HepG2 (cell line): ENCODE measurements around the gene WDR7. TPM values are rescaled to one million over a fixed set of nuclear protein-coding genes. Genes with fewer than 3 reads are reported as not detected.

Source experiments
- ATF4 ChIP-seq, 2 experiments: fragments of 450-650 bp in 1 of 2; sonication (generic) in 1 of 2; formaldehyde crosslinking; IDR thresholded peaks; 2 replicates each; pipeline versions ENCODE4 v1.5.0 to v1.8.0; 2020 to 2022; ENCODE audit warnings: mild to moderate bottlenecking in 1 of 2, missing genetic modification reagents in 1 of 2
- JDP2 ChIP-seq: sonication (generic); formaldehyde crosslinking; IDR thresholded peaks from 2 replicates; pipeline ENCODE4 v1.8.1; 2022; ENCODE audit warnings: missing genetic modification reagents, borderline replicate concordance
- MAX ChIP-seq: IDR thresholded peaks from 2 replicates; pipeline ENCODE4 v1.6.1; 2012; ENCODE audit warnings: inconsistent platforms
- MIER2 ChIP-seq: IDR thresholded peaks from 2 replicates; pipeline ENCODE4 v1.6.1; 2016; ENCODE audit warnings: missing biosample characterization, missing genetic modification reagents
- MTA3 ChIP-seq: sonication (generic); formaldehyde crosslinking; IDR thresholded peaks from 2 replicates; pipeline ENCODE4 v1.4.0; 2020; ENCODE audit warnings: missing genetic modification reagents
- MTF1 ChIP-seq: sonication (generic); formaldehyde crosslinking; IDR thresholded peaks from 2 replicates; pipeline ENCODE4 v1.5.0; 2020; ENCODE audit warnings: missing genetic modification reagents
- PRDM15 ChIP-seq: sonication (generic); formaldehyde crosslinking; IDR thresholded peaks from 2 replicates; pipeline ENCODE4 v1.4.0; 2020; ENCODE audit warnings: missing genetic modification reagents
- SAP130 ChIP-seq: IDR thresholded peaks from 2 replicates; pipeline ENCODE4 v1.6.1; 2016; ENCODE audit warnings: low read depth
- TEAD3 ChIP-seq: optimal IDR thresholded peaks from 2 replicates; pipeline ENCODE3; 2016; ENCODE audit warnings: borderline replicate concordance
- ZBTB44 ChIP-seq: sonication (generic); formaldehyde crosslinking; IDR thresholded peaks from 2 replicates; pipeline ENCODE4 v1.4.0; 2020; ENCODE audit warnings: missing genetic modification reagents
- ZGPAT ChIP-seq: IDR thresholded peaks from 2 replicates; pipeline ENCODE4 v1.6.1; 2016; ENCODE audit warnings: mild to moderate bottlenecking
- ZNF549 ChIP-seq: sonication (generic); formaldehyde crosslinking; IDR thresholded peaks from 2 replicates; pipeline ENCODE4 v1.5.0; 2020; ENCODE audit warnings: missing genetic modification reagents
- ZNF646 ChIP-seq: sonication (generic); formaldehyde crosslinking; IDR thresholded peaks from 2 replicates; pipeline ENCODE4 v1.9.0; 2021; ENCODE audit warnings: mild to moderate bottlenecking, missing genetic modification reagents
- ZNF782 ChIP-seq: sonication (generic); formaldehyde crosslinking; IDR thresholded peaks from 2 replicates; pipeline ENCODE4 v1.4.0; 2020; ENCODE audit warnings: missing genetic modification reagents, mild to moderate bottlenecking, borderline replicate concordance
- polyA plus RNA-seq, 8 experiments: library from polyadenylated mRNA; depleted of rRNA in 3 of 8; stranded (reverse) in 7 of 8; unstranded in 1 of 8; fragments of >200 nt; fragmentation: Illumina TruSeq in 4 of 8; extraction: Trizol in 4 of 8; gene quantifications; 2 replicates each; pipeline versions ENCODE4 v1.2.1 to v1.2.3, GENCODE V29; 2011 to 2016; ENCODE audit warnings: low read depth in 4 of 8, missing spikeins in 1 of 8, mixed read lengths in 1 of 8; ENCODE audit not compliant: insufficient read depth in 1 of 8
- total RNA-seq, 5 experiments: library from RNA; depleted of rRNA; stranded (reverse); fragments of >200 nt; fragmentation: Illumina TruSeq; extraction: Trizol; gene quantifications; 2 replicates each; pipeline ENCODE4 v1.2.3, GENCODE V29; 2016; ENCODE audit warnings: low read depth in 1 of 5

WDR7 gene
- total and polyA plus RNA-seq, 2 of the 13 experiments (the other 11 are each of a cell fraction or from before 2014, with no cell fraction given): 2.0 to 7.8 TPM

- TF ChIP-seq ZNF646 (CRISPR knock-in tag): no peak
- peak; percentile 94 for TF ChIP-seq SAP130 (CRISPR knock-in tag)
- no peak for TF ChIP-seq JDP2 (CRISPR knock-in tag)
- no peak for TF ChIP-seq PRDM15
- TF ChIP-seq MIER2 (CRISPR knock-in tag): no peak
- no peak for TF ChIP-seq ZNF549 (CRISPR knock-in tag)
- TF ChIP-seq ZBTB44 (CRISPR knock-in tag): no peak
- peak in 1 of 2 experiments; percentile 68; a peak in 2 of 4 replicates for TF ChIP-seq ATF4 (CRISPR knock-in tag; IDR thresholded peaks at IDR 0.05)
- no peak for TF ChIP-seq MTF1
- TF ChIP-seq ZGPAT: peak; percentile 48
- TF ChIP-seq TEAD3: no peak
- TF ChIP-seq ZNF782 (CRISPR knock-in tag): peak; percentile 66; the same call in 1 of the 2 replicates
- no peak for TF ChIP-seq MTA3
- peak; percentile 67; the same call in 1 of the 2 replicates for TF ChIP-seq MAX
Measured at GRCh38 chr18:56650944-56651770, at the start of gene WDR7 (continued).
